Sigmoid colon (tissue), 4 donors: ENCODE data around the gene STKLD1.

ENCODE experiments used
- CTCF ChIP-seq, 4 experiments: fragments of 450-650 bp in 3 of 4; fragments of 200-600 bp in 1 of 4; IDR thresholded peaks; one replicate each; pipeline ENCODE4 v1.5.1; 2016 to 2019; ENCODE audit warnings: antibody characterized with exemption in 4 of 4, mild to moderate bottlenecking in 3 of 4, moderate library complexity in 2 of 4
- POLR2AphosphoS5 ChIP-seq, 4 donors: sonication (generic); formaldehyde crosslinking; IDR thresholded peaks; one replicate each; pipeline ENCODE4 v1.6.1; 2017; ENCODE audit warnings: antibody characterized with exemption in 4 of 4

- TF ChIP-seq CTCF (IDR thresholded peaks at IDR 0.05) (no peak), POLR2AphosphoS5 (IDR thresholded peaks at IDR 0.05) (no peak)
These were observed 12.9 kb downstream of the STKLD1 start for GRCh38 chr9:133389025-133389557.
